ENCODE data around the gene CFAP157. TPM values are rescaled to one million over a fixed set of nuclear protein-coding genes. Genes with fewer than 3 reads are reported as not detected.
A peak's percentile ranks its signal among the peaks of the same experiment; 100 is the strongest.

Gene CFAP157
- total and polyA plus RNA-seq, 2 donors from 2014 or later: 0.41 to 2.9 TPM

GRCh38 chr9:127730799-127731410, 24.1 kb downstream of the CFAP157 start:
- TF ChIP-seq, protein P1, sequence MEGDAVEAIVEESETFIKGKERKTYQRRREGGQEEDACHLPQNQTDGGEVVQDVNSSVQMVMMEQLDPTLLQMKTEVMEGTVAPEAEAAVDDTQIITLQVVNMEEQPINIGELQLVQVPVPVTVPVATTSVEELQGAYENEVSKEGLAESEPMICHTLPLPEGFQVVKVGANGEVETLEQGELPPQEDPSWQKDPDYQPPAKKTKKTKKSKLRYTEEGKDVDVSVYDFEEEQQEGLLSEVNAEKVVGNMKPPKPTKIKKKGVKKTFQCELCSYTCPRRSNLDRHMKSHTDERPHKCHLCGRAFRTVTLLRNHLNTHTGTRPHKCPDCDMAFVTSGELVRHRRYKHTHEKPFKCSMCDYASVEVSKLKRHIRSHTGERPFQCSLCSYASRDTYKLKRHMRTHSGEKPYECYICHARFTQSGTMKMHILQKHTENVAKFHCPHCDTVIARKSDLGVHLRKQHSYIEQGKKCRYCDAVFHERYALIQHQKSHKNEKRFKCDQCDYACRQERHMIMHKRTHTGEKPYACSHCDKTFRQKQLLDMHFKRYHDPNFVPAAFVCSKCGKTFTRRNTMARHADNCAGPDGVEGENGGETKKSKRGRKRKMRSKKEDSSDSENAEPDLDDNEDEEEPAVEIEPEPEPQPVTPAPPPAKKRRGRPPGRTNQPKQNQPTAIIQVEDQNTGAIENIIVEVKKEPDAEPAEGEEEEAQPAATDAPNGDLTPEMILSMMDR (IDR thresholded peaks at IDR 0.05; ENCODE audit: borderline replicate concordance, extremely low read depth, insufficient read depth): no peak
- Histone ChIP-seq H3K36me3 (ENCODE audit: control insufficient read depth in 2 of 3, insufficient read depth in 3 of 3, low read length in 3 of 3) (no peaks in the 10 kb centered on the region), H3K4me1 (ENCODE audit: control insufficient read depth in 2 of 3, insufficient read depth in 2 of 3, low read depth in 1 of 3, low read length in 3 of 3) (peaks cover 0 to 10% (median 7%) of the 10 kb centered on the region in 3 donors), H3K27ac (ENCODE audit: low read depth in 2 of 2, low read length in 2 of 2) (no peak overlapping the region), H3K4me3 (ENCODE audit: low read length in 3 of 3) (no peak overlapping the region), H3K9ac (ENCODE audit: low read length in 3 of 3) (no peak overlapping the region), H3K27me3 (ENCODE audit: control insufficient read depth, insufficient read depth, low read length) (no peaks in the 10 kb centered on the region), H3K9me3 (ENCODE audit: control insufficient read depth in 2 of 3, insufficient read depth in 1 of 3, low read length in 3 of 3) (no peaks in the 10 kb centered on the region)
- no peak for FAIRE-seq
- peak in 1 of 5 donors; percentile 70 for DNase-seq
- intact Hi-C loops (cut with DNase I): no loop called here

- Histone ChIP-seq H3K36me3 (ENCODE audit: control insufficient read depth in 2 of 3, insufficient read depth in 3 of 3, low read length in 3 of 3) (no peaks in the 10 kb centered on the region), H3K27ac (ENCODE audit: low read depth in 2 of 2, low read length in 2 of 2) (no peak overlapping the region), H3K27me3 (ENCODE audit: control insufficient read depth, insufficient read depth, low read length) (no peaks in the 10 kb centered on the region), H3K9ac (ENCODE audit: low read length in 3 of 3) (no peak overlapping the region), H3K9me3 (ENCODE audit: control insufficient read depth in 2 of 3, insufficient read depth in 1 of 3, low read length in 3 of 3) (no peaks in the 10 kb centered on the region), H3K4me1 (ENCODE audit: control insufficient read depth in 2 of 3, insufficient read depth in 2 of 3, low read depth in 1 of 3, low read length in 3 of 3) (peaks cover 0 to 10% (median 7%) of the 10 kb centered on the region in 3 donors), H3K4me3 (ENCODE audit: low read length in 3 of 3) (no peak overlapping the region)
- FAIRE-seq: no peak
- no peak for DNase-seq
- TF ChIP-seq, protein P1 (IDR thresholded peaks at IDR 0.05; ENCODE audit: borderline replicate concordance, extremely low read depth, insufficient read depth): no peak
- intact Hi-C loops (cut with DNase I): no loop called here
Observed at GRCh38 chr9:127731938-127732337, 25.1 kb downstream of the CFAP157 start.

DNA sequence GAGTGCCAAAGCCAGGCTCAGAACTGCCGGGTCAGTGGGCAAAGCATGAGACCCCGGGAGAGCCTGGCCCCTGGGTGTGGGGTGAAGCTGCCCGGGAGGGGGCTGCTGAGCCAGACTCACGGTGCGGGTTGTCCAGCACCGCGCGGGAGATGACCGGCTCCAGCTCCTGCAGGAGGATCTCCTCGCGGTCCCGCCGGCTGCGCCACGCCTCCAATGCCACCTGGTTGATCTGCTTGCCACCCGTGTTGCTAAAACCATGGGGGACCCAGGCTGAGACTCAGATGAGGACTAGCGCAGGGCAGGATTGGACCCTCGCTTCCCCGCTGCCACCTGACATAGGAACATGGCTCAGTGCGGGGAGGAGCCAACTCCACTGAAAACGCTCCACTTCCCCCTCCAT, 25.7 kb downstream of the CFAP157 start:
- Histone ChIP-seq H3K27ac (ENCODE audit: low read depth in 2 of 2, low read length in 2 of 2) (no peak overlapping the region), H3K9ac (ENCODE audit: low read length in 3 of 3) (no peak overlapping the region), H3K4me1 (ENCODE audit: control insufficient read depth in 2 of 3, insufficient read depth in 2 of 3, low read depth in 1 of 3, low read length in 3 of 3) (peaks cover 0 to 10% (median 7%) of the 10 kb centered on the region in 3 donors), H3K9me3 (ENCODE audit: control insufficient read depth in 2 of 3, insufficient read depth in 1 of 3, low read length in 3 of 3) (no peaks in the 10 kb centered on the region), H3K27me3 (ENCODE audit: control insufficient read depth, insufficient read depth, low read length) (no peaks in the 10 kb centered on the region), H3K4me3 (ENCODE audit: low read length in 3 of 3) (no peak overlapping the region), H3K36me3 (ENCODE audit: control insufficient read depth in 2 of 3, insufficient read depth in 3 of 3, low read length in 3 of 3) (no peaks in the 10 kb centered on the region)
- FAIRE-seq (no peak), DNase-seq (peak in 1 of 5 donors; percentile 38)
- TF ChIP-seq, protein P1 (IDR thresholded peaks at IDR 0.05; ENCODE audit: borderline replicate concordance, extremely low read depth, insufficient read depth): no peak
- intact Hi-C loops (cut with DNase I): no loop called here

GRCh38 chr9:127733614-127734013, 26.8 kb downstream of the CFAP157 start:
- intact Hi-C loops (cut with DNase I): no loop called here
- Histone ChIP-seq H3K9me3 (ENCODE audit: control insufficient read depth in 2 of 3, insufficient read depth in 1 of 3, low read length in 3 of 3) (no peaks in the 10 kb centered on the region), H3K36me3 (ENCODE audit: control insufficient read depth in 2 of 3, insufficient read depth in 3 of 3, low read length in 3 of 3) (no peaks in the 10 kb centered on the region), H3K27me3 (ENCODE audit: control insufficient read depth, insufficient read depth, low read length) (no peaks in the 10 kb centered on the region), H3K4me3 (ENCODE audit: low read length in 3 of 3) (no peak overlapping the region), H3K4me1 (ENCODE audit: control insufficient read depth in 2 of 3, insufficient read depth in 2 of 3, low read depth in 1 of 3, low read length in 3 of 3) (peaks cover 0 to 10% (median 7%) of the 10 kb centered on the region in 3 donors), H3K9ac (ENCODE audit: low read length in 3 of 3) (no peak overlapping the region), H3K27ac (ENCODE audit: low read depth in 2 of 2, low read length in 2 of 2) (no peak overlapping the region)
- FAIRE-seq (no peak), DNase-seq (no peak)
- TF ChIP-seq, protein P1 (IDR thresholded peaks at IDR 0.05; ENCODE audit: borderline replicate concordance, extremely low read depth, insufficient read depth): no peak

Measured in kidney (tissue), 14 donors.